Gastrocnemius medialis (tissue), 4 donors: Measurements from ENCODE around the gene FYCO1.
"Not testable (repeated sequence)": the region's sequence is repeated elsewhere in the genome, so short reads cannot be mapped to it uniquely, and the experiment has no call there.

Experiments
- POLR2A ChIP-seq, 2 donors: fragments of 450-650 bp; IDR thresholded peaks; one replicate each; pipeline ENCODE4 v1.6.1; 2017; ENCODE audit warnings: antibody characterized with exemption in 2 of 2, mild to moderate bottlenecking in 2 of 2, moderate library complexity in 2 of 2
- TF ChIP-seq, protein P1 (sequence below), 5 experiments: fragments of 450-650 bp in 3 of 5; fragments of 200-600 bp in 2 of 5; sonication (generic) in 2 of 5; IDR thresholded peaks in 4 of 5; conservative IDR thresholded peaks in 1 of 5; 1 replicate in 4 of 5; 2 replicates in 1 of 5; pipeline ENCODE4 v1.5.1; 2016 to 2019; ENCODE audit warnings: antibody characterized with exemption in 5 of 5, mild to moderate bottlenecking in 3 of 5, moderate library complexity in 3 of 5

DNA sequence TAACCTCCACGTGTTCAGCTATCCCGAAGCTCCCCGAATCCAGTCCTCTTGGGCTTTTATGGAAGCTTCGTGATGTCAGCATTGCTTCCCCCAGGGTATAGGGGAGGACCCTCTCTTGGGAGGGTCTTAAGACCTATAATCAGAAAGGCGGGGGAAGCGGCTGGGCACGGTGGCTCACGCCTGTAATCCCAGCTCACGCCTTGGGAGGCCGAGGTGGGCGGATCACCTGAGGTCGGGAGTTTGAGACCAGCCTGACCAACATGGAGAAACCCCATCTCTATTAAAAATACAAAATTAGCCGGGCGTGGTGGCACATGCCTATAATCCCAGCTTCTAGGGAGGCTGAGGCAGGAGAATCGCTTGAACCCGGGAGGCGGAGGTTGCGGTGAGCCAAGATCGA, 1.9 kb upstream of the FYCO1 start:
- not testable (repeated sequence) for TF ChIP-seq POLR2A (IDR thresholded peaks at IDR 0.05)
- TF ChIP-seq, protein P1, sequence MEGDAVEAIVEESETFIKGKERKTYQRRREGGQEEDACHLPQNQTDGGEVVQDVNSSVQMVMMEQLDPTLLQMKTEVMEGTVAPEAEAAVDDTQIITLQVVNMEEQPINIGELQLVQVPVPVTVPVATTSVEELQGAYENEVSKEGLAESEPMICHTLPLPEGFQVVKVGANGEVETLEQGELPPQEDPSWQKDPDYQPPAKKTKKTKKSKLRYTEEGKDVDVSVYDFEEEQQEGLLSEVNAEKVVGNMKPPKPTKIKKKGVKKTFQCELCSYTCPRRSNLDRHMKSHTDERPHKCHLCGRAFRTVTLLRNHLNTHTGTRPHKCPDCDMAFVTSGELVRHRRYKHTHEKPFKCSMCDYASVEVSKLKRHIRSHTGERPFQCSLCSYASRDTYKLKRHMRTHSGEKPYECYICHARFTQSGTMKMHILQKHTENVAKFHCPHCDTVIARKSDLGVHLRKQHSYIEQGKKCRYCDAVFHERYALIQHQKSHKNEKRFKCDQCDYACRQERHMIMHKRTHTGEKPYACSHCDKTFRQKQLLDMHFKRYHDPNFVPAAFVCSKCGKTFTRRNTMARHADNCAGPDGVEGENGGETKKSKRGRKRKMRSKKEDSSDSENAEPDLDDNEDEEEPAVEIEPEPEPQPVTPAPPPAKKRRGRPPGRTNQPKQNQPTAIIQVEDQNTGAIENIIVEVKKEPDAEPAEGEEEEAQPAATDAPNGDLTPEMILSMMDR (IDR thresholded peaks at IDR 0.05 in 4 of 5, conservative IDR thresholded peaks at IDR 0.05 in 1 of 5) = not testable (repeated sequence)
